Stimulated activated CD4-positive, alpha-beta T cell treated with anti-CD3 and anti-CD28 coated beads, Interleukin-15, amount 100 ng/mL, for 48 hours (primary cell): ENCODE data around the gene APMAP.

Experiments used
- DNase-seq, 2 donors: peaks; one replicate each; pipeline ENCODE4 v3.0.0-alpha.2; 2020; ENCODE audit warnings: low read depth in 2 of 2

APMAP gene

GRCh38 chr20:24992487-24993205 is at the start of gene APMAP:
Gene APMAP, minus strand, starts transcription at chr20:24992751. Its CDS starts 63 bp downstream, at chr20:24992688.
- DNase-seq = peak; percentile 90 to 96

- no peak for DNase-seq
Measured at GRCh38 chr20:25041813-25042530, 49.4 kb upstream of the APMAP start.

GRCh38 chr20:25040438-25040831 is 47.9 kb upstream of the APMAP start:
- DNase-seq = no peak

- DNase-seq = no peak
Measured at GRCh38 chr20:25039697-25040437, 47.3 kb upstream of the APMAP start.

- DNase-seq = no peak
Measured at GRCh38 chr20:25038591-25039015, 46.1 kb upstream of the APMAP start.

GRCh38 chr20:25038103-25038410 is 45.5 kb upstream of the APMAP start:
- no peak for DNase-seq

GRCh38 chr20:25037288-25038102 is 44.9 kb upstream of the APMAP start:
- DNase-seq = no peak

GRCh38 chr20:25036331-25036936 is 43.9 kb upstream of the APMAP start:
- DNase-seq = no peak

- no peak for DNase-seq
Measured at GRCh38 chr20:25035921-25036320, 43.4 kb upstream of the APMAP start.

GRCh38 chr20:25033924-25034300 is 41.4 kb upstream of the APMAP start:
- DNase-seq = no peak

- no peak for DNase-seq
Measured at GRCh38 chr20:25033265-25033923, 40.8 kb upstream of the APMAP start.

GRCh38 chr20:25032478-25033264 is 40.1 kb upstream of the APMAP start:
- no peak for DNase-seq

- no peak for DNase-seq
Measured at GRCh38 chr20:25032065-25032477, 39.5 kb upstream of the APMAP start.

GRCh38 chr20:25031241-25031640 is 38.7 kb upstream of the APMAP start:
- DNase-seq = no peak

GRCh38 chr20:25030649-25031207 is 38.2 kb upstream of the APMAP start:
- DNase-seq = no peak

GRCh38 chr20:25030007-25030648 is 37.6 kb upstream of the APMAP start:
- DNase-seq = no peak

- DNase-seq = no peak
Measured at GRCh38 chr20:25025986-25026605, 33.5 kb upstream of the APMAP start.

- DNase-seq = no peak
Measured at GRCh38 chr20:25025091-25025861, 32.7 kb upstream of the APMAP start.
